Stimulated activated CD4-positive, alpha-beta T cell treated with anti-CD3 and anti-CD28 coated beads, Interleukin-2, amount 100 ng/mL, for 48 hours (primary cell): ENCODE results near the gene ENDOV.
A peak's percentile ranks its signal among the peaks of the same experiment; 100 is the strongest.

ENCODE experiments used
- DNase-seq, 2 donors: peaks; one replicate each; pipeline ENCODE4 v3.0.0-alpha.2; 2020

Gene ENDOV

DNA sequence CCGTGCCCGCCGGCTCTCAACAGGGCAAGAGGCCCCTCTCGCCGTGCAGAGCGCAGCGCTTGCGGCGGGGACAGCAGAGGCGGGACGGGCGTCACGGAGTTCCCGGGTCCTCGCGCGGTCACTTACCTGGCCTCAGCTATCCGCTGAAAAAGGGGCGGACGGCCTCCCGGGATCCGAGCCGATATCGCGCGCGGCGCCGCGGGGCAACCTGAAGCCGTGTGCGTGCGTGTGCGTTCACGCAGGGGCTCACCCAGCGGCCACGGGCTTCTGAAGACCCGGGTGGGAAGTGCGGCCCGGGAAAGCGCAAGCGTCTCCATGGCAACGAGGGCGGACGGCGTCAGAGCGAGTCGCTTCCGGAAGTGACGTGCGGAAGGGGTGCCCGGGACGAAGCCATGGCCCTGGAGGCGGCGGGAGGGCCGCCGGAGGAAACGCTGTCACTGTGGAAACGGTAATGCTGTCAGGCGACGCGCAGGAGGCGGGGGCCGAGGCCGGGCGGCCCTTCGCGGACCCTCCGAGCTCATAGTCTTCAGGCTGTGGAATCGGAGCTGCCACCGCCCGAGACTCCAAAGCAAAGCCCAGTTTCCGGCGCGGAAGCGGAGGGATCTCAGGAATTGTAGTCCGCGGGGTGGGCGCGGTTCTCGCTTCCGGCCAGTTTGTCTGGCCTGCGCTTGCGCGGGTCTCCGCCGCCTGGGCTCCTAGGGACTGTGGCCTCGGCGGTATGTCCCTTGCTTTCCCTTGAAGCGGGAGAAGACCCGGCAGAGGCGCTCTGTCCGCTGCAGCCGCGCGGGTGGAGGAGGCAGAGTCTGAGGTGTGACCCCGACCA, at the start of gene ENDOV:
Gene ENDOV (plus strand): TSS at position 365 of the 823 bp plus-strand sequence. CDS start 28 bp downstream, at position 393.
- DNase-seq = peak; percentile 88 to 89

GRCh38 chr17:80365983-80366382, 49.0 kb upstream of the ENDOV start:
- no peak for DNase-seq

DNA sequence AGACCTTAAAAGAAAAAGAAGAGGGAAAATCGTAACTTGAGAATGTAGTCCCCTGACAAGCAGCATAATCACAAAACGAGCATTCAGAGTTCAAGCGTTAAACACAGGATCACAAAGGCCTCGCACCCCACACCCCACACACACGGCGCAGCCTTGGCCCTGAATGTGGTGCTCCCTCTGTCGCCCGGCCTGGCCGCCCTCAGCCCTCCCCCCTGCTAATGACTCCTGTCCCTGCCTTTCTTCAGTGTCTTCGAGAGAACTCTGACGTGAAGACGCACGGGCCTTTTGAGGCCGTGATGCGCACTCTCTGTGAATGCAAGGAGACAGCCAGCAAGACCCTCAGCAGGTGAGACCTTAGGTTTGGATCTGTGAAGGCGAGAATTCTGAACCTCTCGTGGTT, 47.5 kb upstream of the ENDOV start:
- no peak for DNase-seq

- no peak for DNase-seq
Measured at GRCh38 chr17:80371196-80371595, 43.8 kb upstream of the ENDOV start.

DNA sequence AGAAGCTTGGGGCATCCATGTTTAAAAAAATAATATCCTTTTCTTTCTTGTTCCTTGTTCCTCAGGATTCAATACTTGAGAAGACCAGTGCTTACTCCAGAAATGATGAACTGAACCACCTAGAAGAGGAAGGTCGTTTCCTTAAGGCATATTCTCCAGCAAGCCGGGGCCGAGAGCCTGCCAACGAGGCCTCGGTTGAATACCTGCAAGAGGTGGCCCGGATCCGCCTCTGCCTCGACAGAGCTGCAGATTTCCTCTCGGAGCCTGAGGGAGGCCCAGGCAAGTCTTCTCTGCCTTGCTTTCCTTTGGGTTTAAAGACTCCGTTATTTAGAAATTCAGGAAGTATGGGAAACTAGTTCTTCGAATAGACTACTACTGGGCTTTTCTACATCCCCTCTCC, 42.5 kb upstream of the ENDOV start:
- DNase-seq = no peak

DNA sequence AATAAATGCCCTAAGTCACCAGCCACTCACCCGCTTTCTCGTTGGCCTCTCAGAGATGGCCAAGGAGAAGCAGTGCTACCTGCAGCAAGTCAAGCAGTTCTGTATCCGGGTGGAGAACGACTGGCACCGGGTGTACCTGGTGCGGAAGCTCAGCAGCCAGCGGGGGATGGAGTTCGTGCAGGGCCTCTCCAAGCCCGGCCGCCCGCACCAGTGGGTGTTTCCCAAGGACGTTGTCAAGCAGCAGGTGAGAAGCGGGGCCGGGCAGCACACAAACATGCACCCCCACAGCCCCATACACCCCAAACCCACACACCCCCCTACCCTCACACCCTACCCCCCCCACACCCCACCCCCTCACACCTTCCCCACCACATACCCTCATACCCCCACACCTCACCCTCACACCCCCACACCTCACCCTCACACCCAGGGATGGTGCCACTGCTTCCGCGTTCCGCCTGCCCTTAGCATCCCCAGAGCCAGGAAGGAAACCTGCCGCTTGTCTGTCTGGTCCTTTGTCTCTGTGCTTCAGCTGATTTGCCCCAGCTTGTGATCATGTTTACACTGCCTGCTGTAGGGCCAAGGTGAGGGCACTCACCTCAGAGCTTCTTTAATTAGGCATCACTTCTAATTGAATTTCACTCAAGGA, 41.9 kb upstream of the ENDOV start:
- DNase-seq = no peak

DNA sequence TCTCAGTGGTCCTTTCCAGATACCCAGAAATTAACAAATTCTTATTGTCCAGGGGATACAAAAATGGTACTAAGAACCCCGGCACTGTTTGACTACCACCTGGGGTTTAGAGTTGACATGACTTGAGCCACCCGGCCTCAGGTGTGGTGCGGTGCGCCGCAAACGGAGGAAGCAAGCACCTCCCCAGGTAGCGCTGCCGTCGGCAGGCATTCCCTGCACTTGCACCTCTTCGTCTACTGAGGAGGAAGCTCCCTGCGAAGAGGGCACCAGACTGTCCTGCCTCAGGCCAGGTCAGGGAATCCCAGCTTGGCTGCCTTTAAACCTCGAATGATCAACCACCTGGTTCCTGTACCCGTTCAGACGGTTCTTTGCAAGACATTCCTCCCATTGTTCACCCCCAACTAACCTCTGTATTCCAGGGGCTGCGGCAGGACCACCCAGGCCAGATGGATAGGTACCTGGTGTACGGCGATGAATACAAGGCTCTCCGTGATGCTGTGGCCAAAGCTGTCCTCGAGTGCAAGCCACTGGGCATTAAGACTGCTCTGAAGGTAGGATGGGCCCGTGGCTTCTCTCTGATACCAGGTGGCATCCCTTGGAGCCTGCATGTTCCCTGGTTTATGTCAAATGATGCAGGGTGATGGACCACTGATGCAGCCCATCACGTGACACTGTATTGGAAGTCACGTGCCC, 40.8 kb upstream of the ENDOV start:
- DNase-seq = no peak

DNA sequence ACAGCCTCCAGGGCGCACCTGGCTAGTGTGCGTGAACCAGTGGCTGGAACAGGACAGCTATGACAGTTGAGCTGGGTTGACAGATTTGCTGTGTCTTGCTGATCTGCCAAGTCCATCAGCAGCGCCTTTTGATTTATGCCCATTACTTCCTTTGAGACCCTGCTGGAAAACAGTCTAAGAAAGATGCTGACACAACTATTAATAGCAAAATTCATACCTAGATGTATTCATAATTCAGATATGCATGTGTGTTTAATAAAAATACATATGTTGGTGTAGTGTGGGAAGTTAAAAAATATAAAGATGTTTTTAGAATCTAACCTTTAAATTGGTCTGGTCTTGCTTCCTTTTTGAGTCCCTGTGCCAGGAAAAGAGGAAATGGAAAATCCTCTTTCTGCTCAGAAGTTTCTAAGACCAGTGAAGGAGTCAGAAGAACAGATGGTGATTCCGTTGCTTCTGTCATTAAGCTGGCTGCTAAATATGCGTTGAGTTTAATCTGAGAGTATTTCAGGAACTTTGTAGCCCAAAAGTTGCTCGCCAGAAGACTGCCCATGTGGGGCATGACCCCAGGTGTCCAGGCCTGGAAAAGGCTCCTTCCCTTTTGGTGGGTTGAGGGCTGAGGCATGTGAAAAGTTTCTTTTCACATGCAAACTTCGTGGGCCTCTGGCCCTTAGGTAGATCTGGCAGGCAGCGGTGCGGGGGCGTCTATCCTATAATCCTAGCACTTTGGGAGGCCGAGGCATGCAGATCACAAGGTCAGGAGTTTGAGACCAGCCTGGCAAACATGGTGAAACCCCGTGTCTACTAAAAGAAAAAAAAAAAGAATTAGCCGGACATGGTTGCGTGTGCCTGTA, 40.0 kb upstream of the ENDOV start:
- DNase-seq = no peak

- no peak for DNase-seq
Measured at GRCh38 chr17:80376531-80376930, 38.4 kb upstream of the ENDOV start.

- DNase-seq = no peak
Measured at GRCh38 chr17:80377798-80378197, 37.2 kb upstream of the ENDOV start.

GRCh38 chr17:80379348-80379747, 35.6 kb upstream of the ENDOV start:
- no peak for DNase-seq

- DNase-seq = no peak
Measured at GRCh38 chr17:80380068-80380467, 34.9 kb upstream of the ENDOV start.

- no peak for DNase-seq
Measured at GRCh38 chr17:80380555-80381002, 34.4 kb upstream of the ENDOV start.

GRCh38 chr17:80381416-80381923, 33.5 kb upstream of the ENDOV start:
- DNase-seq = no peak

GRCh38 chr17:80382446-80382845, 32.5 kb upstream of the ENDOV start:
- DNase-seq = no peak

DNA sequence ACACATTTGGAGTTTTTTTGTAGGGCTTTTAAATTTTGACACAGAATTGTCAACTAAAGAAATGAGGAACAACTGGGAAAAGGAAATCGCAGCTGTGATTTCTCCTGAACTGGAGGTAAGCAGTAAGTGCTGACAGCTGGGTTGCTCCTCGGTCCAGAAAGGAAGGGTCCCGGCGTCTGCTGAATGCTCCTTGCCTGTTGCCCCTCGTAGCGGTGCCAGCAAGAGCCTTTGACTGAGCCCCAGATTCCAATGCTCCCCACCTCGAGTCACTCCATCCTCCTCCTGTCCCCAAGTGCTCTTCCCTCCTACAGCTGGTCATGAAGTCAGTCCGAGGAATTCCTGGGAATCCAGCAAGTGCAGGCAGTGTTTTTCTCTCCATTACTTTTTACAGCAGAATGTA, 32.0 kb upstream of the ENDOV start:
- no peak for DNase-seq

DNA sequence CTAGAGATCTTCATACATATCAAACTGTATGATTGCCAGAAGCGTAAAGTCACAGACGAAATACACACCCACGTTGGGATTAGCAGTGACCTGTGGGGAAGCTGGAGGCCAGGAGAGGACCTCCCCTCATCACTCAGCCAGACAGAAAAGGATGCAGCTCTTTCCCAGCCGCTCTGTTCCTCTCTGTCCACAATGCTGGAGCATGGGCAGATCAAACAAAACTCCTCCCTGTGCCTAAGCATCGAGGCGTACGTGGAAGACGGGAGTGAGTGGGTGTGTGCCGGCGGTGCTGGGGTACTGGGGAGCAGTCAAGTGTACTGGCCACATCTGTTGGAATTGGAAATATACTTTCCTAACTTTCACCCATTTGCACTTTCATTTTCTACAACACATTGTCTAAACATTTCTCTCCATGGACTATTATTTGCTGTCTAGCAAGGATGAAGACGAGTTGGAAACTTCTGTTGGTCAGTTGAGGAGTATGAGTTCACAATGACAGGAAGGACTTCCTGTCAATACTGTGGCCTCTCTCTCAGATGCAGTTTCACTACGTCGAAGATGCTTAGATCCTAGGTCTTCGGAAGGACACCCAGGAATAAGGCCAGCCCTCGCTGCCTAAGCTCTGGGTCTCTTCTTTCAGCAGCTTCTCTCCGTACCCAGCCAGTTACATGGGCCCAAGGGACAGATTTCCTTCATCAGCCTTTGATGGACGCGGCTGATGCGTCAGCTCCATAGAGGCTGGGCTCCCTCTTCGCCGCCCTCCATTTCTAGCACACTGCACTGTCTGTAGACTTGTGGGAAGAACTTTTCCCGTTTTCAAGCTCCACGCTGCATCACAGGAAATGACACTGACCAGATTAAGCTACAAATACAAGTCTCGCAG, 30.6 kb upstream of the ENDOV start:
- DNase-seq = no peak

- DNase-seq = no peak
Measured at GRCh38 chr17:80385046-80385445, 29.9 kb upstream of the ENDOV start.

GRCh38 chr17:80386341-80386740, 28.6 kb upstream of the ENDOV start:
- no peak for DNase-seq

- no peak for DNase-seq
Measured at GRCh38 chr17:80387071-80387470, 27.9 kb upstream of the ENDOV start.

GRCh38 chr17:80388175-80388574, 26.8 kb upstream of the ENDOV start:
- no peak for DNase-seq

DNA sequence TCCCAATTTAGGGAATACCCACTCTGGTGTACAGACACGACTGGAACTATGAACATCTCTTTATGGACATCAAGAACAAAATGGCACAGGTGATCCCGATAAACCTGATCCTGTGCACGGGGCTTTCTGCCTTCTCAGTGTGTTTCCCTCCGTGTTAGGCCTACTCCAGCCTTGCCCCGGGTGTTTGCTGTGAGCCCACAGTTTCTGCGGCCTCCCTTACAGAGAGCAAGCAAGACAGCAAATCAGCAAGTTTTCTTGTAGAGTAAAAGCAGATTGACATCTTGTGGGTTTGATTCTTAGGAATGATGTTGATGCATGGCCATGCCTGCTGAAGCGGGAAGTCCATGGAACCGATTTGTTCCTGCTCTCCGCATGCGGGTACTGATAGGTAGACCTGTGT, 26.4 kb upstream of the ENDOV start:
- DNase-seq = no peak
